Neural crest cell (in vitro differentiated cells): ENCODE data around the gene SLC12A6. TPM values are rescaled to one million over a fixed set of nuclear protein-coding genes. Genes with fewer than 3 reads are reported as not detected.
"Not testable (repeated sequence)": the region's sequence is repeated elsewhere in the genome, so short reads cannot be mapped to it uniquely, and the experiment has no call there.

Source experiments
- DNase-seq: peaks from one replicate; pipeline ENCODE4 v3.0.0; 2021; ENCODE audit warnings: low read depth, mixed read lengths, low spot score
- H3K27ac Mint-ChIP-seq: one replicate; pipeline ENCODE4 v1.8.0; 2021; ENCODE audit warnings: mild to moderate bottlenecking, mixed read lengths; ENCODE audit not compliant: unreplicated experiment
- H3K27me3 Mint-ChIP-seq: 2 replicates; pipeline ENCODE4 v1.8.0; 2021; ENCODE audit warnings: low read depth, mild to moderate bottlenecking, mixed read lengths
- H3K36me3 Mint-ChIP-seq: 2 replicates; pipeline ENCODE4 v1.8.0; 2021; ENCODE audit warnings: low read depth, mild to moderate bottlenecking, mixed read lengths
- H3K4me1 Mint-ChIP-seq: 2 replicates; pipeline ENCODE4 v1.8.0; 2021; ENCODE audit warnings: mixed read lengths
- H3K4me3 Mint-ChIP-seq: one replicate; pipeline ENCODE4 v1.8.0; 2021; ENCODE audit warnings: mild to moderate bottlenecking, mixed read lengths
- H3K9me3 Mint-ChIP-seq: 2 replicates; pipeline ENCODE4 v1.8.0; 2021; ENCODE audit warnings: mixed read lengths
- CTCF ChIP-seq: fragments of 200-600 bp; sonication (generic); conservative IDR thresholded peaks from 2 replicates; pipeline ENCODE4 v1.5.0; 2021; ENCODE audit warnings: antibody characterized with exemption, mild to moderate bottlenecking
- total RNA-seq: library from RNA; stranded (reverse); gene quantifications from 2 replicates; pipeline ENCODE4 v1.2.1, GENCODE V29; 2021

SLC12A6 gene
- total RNA-seq, 1 donor from 2014 or later = 10.9 TPM

GRCh38 chr15:34353627-34354026 is 16.0 kb upstream of the SLC12A6 start:
- Mint-ChIP-seq H3K4me1 (no peaks in the 10 kb centered on the region), H3K27me3 (no peaks in the 10 kb centered on the region), H3K27ac (no peak overlapping the region), H3K9me3 (no peaks in the 10 kb centered on the region), H3K4me3 (no peak overlapping the region), H3K36me3 (no peaks in the 10 kb centered on the region)
- DNase-seq = no peak
- no peak for TF ChIP-seq CTCF

GRCh38 chr15:34352996-34353395 is 15.4 kb upstream of the SLC12A6 start:
- not testable (repeated sequence) for H3K27ac Mint-ChIP-seq, H3K4me3 Mint-ChIP-seq, H3K9me3 Mint-ChIP-seq, DNase-seq, H3K27me3 Mint-ChIP-seq, H3K36me3 Mint-ChIP-seq, H3K4me1 Mint-ChIP-seq

- Mint-ChIP-seq H3K27me3 (peaks cover 5% of the 10 kb centered on the region), H3K4me3 (no peak overlapping the region), H3K9me3 (no peaks in the 10 kb centered on the region)
Observed at GRCh38 chr15:34349769-34350168, 12.2 kb upstream of the SLC12A6 start.

GRCh38 chr15:34348735-34349300 is 11.2 kb upstream of the SLC12A6 start:
- Mint-ChIP-seq H3K4me3 (no peak overlapping the region), H3K9me3 (no peaks in the 10 kb centered on the region), H3K27ac (no peak overlapping the region), H3K27me3 (peaks cover 5% of the 10 kb centered on the region), H3K4me1 (no peaks in the 10 kb centered on the region), H3K36me3 (no peaks in the 10 kb centered on the region)
- DNase-seq = no peak
- no peak for TF ChIP-seq CTCF

More at GRCh38 chr15:34349769-34350168, 12.2 kb upstream of the SLC12A6 start:
- no peak for DNase-seq
- no peaks in the 10 kb centered on the region for H3K36me3 Mint-ChIP-seq
- no peak overlapping the region for H3K27ac Mint-ChIP-seq
- H3K4me1 Mint-ChIP-seq = no peaks in the 10 kb centered on the region
- TF ChIP-seq CTCF = no peak

- no peak for TF ChIP-seq CTCF
- Mint-ChIP-seq H3K9me3 (no peaks in the 10 kb centered on the region), H3K4me1 (no peaks in the 10 kb centered on the region), H3K27me3 (peaks cover 5% of the 10 kb centered on the region), H3K36me3 (no peaks in the 10 kb centered on the region), H3K4me3 (no peak overlapping the region), H3K27ac (no peak overlapping the region)
- no peak for DNase-seq
Observed at GRCh38 chr15:34347951-34348638, 10.5 kb upstream of the SLC12A6 start.
